Measurements from ENCODE around the gene DENND2D.

DENND2D gene

DNA sequence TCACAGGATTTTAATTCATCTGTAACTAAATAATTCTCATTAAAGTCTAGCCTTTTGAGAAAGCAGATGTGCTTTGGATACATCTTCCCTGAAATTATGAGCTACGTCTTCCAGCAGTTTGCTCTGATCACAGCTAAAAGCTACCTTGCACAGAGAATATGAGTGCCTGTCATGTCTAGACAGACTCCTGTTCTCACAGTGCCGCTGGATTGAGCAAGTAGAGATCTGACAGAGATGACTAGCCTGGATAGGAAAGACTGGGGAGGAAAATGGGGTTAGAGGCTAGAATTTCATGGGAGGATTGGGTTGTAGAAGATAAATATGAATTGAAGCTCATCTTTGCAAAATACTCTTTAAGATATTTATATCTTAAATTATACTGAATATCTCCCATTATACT is 36.3 kb downstream of the DENND2D start:
- DNase-seq: no peak

DNA sequence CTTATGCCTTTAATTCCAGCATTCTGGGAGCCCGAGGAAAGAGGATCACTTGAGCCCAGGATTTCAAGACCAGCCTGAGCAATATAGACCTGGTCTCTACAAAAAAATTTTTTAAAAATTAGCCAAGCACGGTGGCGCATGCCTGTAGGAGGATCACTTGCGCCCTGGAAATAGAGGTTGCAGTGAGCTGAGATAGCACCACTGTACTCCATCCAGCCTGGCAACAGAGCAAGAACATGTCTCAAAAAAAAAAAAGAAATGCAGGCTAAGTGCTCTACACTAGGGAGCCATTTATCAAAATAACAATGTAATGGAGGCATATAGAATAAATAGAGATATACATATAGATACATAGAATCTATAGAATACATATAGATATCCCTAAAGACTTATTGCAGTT is 37.1 kb downstream of the DENND2D start:
- DNase-seq: no peak

DNA sequence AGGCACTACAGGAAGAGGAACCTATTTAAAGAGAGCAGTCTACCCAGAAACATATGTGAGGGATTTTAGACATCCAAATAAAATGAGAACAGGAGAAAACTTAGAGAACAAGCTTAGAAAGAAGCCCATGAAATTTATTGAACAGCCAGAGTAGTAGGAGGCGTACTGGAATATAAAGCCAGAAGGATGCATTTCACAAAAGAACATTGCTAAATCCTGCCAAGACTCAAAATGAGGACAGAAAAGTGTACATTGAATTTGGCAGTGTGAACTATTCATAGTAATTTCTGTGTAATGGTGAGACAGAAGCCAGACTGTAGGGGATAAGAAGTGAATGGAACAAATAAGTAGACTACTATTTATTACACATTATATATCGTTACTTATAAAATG is 38.0 kb downstream of the DENND2D start:
- no peak for DNase-seq

DNA sequence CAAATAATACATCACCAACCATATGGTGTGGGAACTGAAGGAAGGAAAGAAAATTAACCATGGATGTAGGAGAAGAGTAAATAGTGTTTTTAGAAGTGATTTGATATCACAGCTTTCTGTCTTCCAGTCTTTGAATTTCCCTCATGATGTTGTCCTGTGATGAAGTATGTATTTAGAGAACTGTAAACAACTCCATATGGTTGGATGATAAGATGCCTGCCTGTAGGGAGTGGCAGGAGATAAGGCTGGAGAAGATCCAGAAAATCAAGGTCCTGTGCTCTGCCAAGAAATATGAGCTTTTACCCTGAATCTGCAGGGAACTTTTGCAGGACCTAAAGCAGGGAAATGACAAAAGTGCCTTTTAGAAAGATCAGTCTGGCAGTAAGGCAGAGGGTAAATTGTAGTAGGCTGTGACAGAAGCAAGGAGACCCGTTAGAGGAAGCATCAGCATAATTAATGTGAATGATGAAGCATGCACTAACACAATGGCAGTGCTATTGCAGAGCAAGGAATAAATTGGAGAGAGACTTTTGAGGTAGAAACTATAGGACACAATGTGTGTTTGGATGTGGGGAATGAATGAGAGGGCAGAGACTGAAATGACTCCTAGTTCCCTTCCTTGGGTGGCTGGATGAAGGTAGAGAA is 38.5 kb downstream of the DENND2D start:
- DNase-seq: no peak

DNA sequence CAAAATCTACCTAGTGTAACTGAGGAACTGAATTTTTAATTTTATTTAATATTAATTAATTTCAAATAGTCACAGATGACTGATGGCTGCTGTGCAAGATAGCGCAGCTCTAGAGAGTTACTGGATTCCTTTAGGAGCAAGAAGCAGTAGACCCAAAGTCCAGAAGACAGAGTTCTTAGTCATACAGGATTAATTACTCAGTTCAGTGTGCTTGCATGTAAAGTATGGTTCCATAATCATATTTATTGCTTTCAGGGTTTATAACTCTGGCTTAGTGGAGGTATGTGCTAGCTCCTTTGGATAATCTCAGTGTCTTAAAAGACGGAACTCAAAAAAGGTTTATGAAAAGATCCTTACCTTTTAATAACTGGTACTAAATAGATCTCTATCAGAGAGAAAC is 43.0 kb downstream of the DENND2D start:
- DNase-seq: no peak

DNA sequence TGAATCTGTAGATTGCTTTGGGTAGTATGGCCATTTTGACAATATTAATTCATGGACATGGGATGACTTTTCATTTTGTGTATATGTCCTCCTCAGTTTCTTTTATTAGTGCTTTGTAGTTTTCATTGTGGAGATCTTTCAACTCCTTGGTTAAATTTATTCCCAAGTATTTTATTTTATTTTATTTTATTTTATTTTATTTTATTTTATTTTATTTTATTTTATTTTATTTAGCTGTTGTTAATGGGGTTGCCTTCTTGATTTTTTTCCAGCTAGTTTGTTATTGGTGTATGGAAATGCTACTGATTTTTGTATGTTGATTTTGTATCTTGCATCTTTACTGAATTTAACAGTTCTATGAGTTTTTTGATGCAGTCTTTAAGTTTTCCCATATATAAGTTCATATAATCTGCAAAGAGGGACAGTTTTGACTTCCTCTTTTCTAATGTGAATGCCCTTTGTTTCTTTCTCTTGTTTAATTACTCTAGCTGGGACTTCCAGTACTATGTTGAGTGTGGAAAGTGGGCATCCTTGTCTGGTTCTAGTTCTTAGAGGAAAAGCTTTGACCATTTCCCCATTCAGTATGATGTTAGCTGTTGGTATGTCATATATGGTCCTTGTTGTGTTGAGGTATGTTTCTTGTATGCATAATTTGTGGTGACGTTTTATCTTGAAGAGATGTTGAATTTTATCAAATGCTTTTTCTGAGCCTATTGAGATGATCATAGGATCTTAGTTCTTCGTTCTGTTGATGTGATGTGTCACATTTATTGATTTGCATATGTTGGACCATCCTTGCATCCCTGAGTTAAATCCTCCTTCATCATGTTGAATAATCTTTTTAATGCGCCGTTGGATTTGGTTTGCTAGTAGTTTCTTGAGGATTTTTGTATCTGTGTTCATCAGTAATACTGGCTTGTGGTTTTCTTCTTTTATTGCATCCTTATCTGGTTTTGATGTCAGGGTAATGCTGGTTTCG is 46.1 kb downstream of the DENND2D start:
- DNase-seq: no peak

DNA sequence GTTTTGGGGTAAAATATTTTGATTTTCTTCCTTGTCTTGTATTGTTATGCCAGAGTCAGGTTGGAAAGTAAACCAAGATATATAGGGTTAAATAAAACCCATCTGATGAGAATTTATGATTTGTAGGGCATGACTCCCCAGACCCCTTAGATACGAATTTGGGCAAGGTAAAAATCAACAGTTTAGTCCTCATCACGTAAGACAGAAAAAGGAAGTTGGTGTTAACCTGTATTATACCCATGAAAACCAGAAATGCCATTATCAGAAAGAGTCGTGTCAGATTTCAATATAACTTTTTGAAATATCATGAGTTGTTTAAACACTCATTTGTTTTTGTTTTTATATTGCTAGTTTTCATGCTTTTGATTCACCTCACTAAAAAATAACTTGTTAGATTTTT is 48.6 kb downstream of the DENND2D start:
- DNase-seq: no peak

DNA sequence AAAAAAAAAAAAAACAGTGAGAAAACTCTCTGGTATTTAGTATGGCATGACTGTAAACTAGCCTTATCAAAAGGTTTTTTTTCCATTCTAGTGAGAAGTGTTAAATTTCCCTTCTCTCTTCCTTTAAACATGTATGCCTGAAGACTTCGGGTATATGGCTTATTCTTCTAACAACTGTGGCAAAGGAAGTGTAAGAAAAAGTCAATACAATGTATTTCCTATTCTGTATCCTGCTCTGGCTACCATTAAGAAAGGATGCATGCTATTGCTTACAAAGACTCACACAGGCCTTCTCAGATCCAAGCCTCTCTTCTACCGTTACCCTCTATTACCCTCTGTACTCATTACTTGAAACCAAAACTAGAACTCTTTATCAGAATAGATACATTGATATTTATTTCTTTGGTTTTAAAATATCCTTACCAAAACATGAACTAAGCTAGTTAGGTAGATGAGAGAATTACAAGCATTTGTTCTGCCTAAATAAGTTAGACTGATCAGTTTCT is 52.0 kb downstream of the DENND2D start:
- DNase-seq: no peak

DNA sequence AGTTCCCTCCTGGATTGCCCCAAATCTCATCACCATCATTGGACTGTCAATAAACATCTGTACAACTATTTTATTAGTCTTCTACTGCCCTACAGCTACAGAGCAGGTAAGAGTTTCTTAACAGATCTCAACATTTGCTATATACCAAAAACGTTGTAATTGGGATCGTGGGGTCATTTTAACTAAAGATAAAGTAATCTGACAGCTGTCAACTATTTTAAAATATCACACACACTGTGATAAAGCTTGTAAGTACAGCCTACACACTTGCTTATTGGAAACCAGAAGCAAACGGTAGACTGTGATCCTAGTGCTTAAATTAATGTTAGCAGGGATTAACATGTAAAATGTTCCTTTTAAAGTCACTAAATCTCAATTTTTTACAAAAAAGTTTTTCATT is 52.5 kb downstream of the DENND2D start:
- DNase-seq: no peak

DNA sequence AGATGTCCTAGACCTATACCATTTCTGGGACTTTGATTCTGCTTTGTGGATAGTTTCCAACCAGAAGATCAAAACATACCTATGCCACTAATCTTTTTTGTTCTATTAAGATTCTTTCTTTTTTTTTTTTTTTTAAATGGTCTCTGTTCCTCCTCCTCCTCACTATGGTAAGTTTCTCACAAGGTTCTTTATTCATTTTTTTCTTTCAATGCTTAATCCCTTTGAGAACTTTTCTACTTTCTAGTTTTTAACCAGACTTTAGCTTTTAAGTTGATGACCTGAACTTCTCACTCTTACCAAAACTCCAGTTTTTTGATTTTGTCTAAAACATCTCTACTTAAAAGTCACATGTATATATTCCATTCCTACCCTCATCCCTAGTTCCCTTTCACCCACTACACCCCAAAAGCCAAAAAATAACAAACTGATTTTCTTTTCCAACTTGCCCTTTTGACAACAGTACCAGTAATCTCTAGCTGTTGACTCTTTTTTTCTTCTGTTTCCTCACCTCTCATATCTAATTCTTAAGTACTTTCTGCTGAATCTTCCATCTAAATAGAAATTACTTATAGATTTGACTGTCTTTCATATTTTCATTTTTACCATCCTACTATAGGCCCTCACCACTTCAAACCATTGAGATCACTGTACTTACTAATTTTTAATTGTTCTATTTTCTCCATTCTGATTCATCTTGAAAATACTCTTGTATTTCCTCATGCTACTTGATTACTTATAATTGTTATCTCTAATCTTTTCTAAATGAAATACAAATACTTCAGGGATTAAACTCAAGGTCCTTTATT is 54.3 kb downstream of the DENND2D start:
- DNase-seq: no peak

DNA sequence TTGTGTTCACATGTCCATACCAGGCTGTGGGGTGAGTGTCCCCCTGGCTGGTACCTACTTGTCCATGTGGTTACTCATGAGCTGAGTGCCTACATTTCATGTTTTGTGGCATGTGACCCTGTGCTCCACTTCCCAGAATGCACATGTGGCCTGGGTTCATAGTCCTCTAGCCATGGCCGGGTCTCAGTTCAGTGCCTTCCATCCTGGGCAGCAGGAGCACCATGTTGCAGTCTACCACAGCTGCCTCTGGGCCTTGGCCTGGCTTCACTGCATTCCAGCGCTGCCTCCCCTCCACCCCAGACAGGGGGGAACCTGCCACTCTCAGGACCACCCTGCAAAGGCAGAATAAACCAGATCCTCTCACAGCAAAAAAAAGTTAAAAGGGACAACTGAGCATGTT is 54.9 kb downstream of the DENND2D start:
- no peak for DNase-seq

DNA sequence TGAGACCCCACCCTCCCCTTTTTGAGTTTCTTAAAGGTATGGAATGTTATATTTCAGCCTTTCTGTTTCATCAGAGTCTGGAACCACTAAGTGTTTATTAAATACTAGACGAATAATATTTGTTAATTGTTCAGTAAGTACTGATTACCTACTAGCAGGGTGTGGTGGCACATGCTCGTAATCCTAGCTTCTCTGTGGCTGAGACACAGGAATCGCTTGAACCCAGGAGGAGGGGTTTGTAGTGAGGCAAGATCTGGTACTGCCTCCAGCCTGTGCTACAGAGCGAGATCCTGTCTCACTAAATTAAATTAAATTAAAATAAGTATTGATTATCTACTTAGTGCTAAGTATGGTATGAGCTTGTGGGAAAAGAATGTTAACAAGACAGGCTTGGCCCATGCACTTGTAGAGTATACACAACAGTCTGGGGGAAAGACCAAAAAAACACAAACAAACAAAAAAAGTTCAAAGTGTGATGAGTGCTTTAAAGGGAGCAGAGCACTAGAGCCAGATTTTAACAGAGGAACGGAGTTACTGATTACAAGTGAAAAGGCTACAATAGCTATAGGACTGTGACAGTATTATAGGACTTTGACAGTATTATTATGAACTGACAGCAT is 58.0 kb downstream of the DENND2D start:
- DNase-seq: no peak

DNA sequence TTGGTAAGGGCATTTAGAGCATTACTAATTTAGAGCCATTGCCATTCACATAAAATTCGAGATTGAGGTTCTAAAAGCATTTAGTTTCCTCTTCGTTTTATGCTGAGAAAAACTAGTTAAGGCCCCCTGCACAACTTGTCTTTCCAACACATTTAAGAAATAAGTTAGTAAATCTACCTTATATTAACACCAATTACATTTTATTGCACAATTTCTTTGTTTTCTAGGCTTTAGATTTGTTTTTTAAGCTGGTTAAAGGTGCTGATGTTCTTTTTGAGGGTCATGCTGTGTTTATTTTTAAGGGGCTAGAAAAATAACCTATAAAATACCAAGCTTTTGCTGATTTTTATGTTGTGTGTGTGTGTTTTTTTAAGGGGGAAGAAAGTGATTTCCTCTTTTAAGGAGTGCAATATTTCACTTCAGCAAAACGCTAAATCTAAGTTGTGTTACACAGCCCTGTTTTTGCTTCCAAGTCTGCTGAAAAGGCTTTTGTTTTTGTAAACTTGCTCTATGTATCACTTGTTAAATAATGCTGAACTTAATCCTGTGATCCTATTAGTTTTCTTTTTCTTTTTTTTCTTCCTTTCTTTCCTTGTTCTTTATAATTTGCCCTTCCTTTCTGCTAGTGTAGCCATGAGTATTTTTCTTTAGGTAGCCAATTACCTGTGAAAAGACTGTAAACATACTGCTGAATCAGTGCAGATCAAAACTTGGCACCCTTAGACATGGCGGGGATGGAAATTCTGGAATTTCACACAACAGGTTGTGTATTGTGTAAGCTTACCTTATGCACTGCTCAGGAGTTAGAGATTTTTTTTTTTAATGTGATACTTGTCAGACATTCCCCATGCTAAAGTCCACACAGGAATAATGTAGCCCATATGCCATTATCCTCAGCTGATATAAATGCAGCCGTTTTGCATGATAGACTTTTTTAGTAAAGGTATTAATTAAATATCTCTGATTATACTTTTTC is 58.9 kb downstream of the DENND2D start:
- DNase-seq: no peak

DNA sequence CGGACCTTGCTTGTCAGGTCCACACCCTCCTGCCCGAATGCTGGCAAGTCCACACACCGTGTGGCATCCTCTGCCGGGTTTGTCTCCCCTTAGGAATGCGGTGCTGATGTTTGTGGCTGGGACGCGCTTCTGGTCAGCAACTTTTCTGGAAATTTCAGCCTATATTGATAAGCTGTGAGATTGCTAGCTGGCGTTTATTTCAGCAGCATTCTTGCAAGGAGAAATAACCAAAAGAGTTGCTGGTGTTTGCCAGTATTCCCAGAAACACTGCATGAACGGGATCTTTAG is 59.8 kb downstream of the DENND2D start:
- peak; percentile 37 for DNase-seq

DNA sequence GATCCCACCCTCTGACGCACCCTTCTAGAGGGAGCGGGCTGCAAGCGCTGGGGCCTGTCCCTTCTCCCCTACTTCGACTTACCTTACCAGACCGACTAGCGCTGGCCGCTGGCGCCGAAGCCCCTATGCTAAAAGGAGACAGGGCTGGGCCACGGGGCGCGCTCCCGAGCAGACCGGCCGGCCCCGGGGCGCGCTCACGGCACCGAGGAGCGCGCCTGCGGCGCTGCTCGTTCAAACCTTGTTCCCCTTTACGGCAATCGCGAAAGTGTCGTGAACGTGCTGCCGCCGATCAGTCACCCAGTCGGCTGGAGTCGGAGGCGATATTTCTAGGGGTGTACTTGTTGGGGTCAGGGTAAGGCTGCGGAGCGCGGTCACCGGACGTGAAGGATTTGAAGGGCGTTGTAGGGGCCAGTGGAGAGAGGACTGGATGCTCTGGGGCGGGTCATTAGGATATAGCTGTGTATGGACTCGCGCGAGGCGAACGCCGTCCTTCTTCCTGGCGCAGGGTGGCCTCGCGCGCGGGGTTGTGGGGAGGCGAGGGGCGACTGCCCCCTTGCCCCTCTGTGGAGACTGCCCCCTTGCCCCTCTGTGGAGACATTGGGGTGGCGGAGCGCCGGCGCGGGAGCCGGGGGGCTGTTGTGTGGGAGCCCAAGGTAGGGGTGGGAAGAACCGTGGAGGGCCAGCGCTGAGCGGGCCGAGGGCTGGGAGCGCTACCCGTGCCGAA is 60.3 kb downstream of the DENND2D start, which contains the start of the genes CEPT1 and DRAM2:
TSS of gene CEPT1 (plus strand) at position 268 of the 724 bp plus-strand sequence. CDS start 7,492 bp downstream, outside the sequence.
TSS of gene DRAM2 (minus strand) at position 138 of the 724 bp plus-strand sequence. CDS start 8,539 bp downstream, outside the sequence.
- peak; percentile 93 for DNase-seq

DNA sequence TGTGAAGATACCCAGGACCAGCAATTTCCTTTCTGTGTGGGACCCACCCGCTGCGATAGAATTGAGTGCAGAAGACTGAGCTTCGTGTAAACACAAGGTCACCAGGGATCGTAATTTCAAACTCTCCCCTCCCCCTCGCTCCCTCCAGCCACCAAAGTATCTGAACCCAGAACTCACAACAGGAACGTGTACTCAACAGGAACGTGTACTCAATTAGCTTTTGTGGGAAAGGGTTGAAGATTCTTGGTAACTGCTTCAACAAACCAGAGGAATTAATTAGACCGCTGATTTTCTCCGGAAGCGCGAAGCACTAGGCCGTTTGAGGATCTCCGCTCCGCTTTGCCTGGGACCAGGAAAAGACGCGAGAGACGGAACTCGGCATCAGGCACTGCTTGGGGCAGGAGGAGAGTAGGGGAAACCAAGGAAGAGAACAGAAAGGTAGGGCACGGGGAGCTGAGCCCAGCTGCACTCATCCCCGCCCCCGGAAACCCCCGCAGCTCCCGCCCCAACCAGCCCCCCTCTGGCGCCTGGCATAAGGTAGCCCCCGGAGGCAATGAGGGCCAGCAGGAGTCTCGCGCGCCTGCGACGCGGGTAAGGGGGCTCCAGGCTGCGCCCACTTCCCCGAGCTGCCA is 61.0 kb downstream of the DENND2D start:
- peak; percentile 45 for DNase-seq

All from RPMI8226 (cell line).